Measurements from ENCODE around the gene STAT3. TPM values are rescaled to one million over a fixed set of nuclear protein-coding genes. Genes with fewer than 3 reads are reported as not detected.

STAT3 gene
- total RNA-seq, 1 donor from 2014 or later = 181 TPM

DNA sequence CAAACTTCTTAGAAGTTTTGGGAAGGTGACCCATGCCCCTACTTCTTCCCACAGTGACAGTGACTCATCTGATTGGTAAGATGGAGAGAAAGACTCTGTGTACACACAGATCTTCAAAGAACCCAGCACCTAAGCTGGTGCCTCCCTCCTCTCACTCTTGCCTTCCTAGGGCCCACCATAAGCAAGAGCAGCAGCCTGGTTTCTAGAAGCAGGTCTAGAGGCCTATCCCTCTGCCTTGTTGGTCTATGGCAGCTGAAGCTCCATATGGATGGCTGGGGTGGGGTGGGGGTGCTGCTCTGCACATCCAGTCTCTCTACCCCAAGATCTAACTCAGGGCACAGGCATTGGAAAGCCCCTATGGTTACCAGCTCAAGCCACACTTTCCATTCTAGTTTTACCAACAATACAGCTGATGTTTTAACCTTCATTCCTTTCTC lies 47.5 kb downstream of the STAT3 start:
- intact Hi-C loops (cut with DNase I) = no loop called here
- Histone ChIP-seq H3K27me3 (no peaks in the 10 kb centered on the region), H3K27ac (no peak overlapping the region), H3K4me3 (no peak overlapping the region), H3K36me3 (peaks cover 78 to 88% of the 10 kb centered on the region in 2 donors), H3K9me3 (no peaks in the 10 kb centered on the region), H3K4me1 (no peaks in the 10 kb centered on the region)
- DNase-seq (ENCODE audit: low spot score in 2 of 2) = no peak
- TF ChIP-seq, protein P1, sequence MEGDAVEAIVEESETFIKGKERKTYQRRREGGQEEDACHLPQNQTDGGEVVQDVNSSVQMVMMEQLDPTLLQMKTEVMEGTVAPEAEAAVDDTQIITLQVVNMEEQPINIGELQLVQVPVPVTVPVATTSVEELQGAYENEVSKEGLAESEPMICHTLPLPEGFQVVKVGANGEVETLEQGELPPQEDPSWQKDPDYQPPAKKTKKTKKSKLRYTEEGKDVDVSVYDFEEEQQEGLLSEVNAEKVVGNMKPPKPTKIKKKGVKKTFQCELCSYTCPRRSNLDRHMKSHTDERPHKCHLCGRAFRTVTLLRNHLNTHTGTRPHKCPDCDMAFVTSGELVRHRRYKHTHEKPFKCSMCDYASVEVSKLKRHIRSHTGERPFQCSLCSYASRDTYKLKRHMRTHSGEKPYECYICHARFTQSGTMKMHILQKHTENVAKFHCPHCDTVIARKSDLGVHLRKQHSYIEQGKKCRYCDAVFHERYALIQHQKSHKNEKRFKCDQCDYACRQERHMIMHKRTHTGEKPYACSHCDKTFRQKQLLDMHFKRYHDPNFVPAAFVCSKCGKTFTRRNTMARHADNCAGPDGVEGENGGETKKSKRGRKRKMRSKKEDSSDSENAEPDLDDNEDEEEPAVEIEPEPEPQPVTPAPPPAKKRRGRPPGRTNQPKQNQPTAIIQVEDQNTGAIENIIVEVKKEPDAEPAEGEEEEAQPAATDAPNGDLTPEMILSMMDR (IDR thresholded peaks at IDR 0.05) = no peak

GRCh38 chr17:42339221-42339620 lies 49.0 kb downstream of the STAT3 start:
- no peak overlapping the region for H3K27ac ChIP-seq
- H3K4me1 ChIP-seq = no peaks in the 10 kb centered on the region
- TF ChIP-seq, protein P1 (IDR thresholded peaks at IDR 0.05) = no peak
- no peak for DNase-seq (ENCODE audit: low spot score in 2 of 2)
- H3K4me3 ChIP-seq = no peak overlapping the region
- H3K9me3 ChIP-seq = no peaks in the 10 kb centered on the region
- intact Hi-C loops (cut with DNase I) = no loop called here
- H3K27me3 ChIP-seq = no peaks in the 10 kb centered on the region
- H3K36me3 ChIP-seq = peaks cover 79 to 88% of the 10 kb centered on the region in 2 donors

DNA sequence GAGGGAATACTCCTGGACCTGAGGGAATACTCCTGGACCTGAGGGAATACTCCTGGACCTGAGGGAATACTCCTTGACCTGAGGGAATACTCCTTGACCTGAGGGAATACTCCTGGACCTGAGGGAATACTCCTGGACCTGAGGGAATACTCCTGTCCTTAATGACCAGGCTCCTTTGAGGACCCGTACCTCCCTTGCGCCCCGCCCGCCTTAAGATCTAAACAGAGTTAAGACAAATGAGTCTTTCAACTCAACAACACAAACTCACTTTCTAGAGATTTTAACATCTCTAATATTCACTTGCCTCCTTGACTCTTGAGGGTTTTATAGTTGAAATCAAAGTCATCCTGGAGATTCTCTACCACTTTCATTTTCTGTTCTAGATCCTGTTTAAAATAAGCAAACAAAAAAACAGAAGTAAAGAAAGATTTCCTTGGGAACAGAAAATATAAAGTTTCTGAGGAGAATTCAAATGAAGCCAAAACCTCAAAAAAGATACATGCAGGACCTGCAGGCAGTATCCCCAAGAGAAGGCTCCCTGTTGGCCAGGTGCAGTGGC lies 49.7 kb downstream of the STAT3 start:
- no peak overlapping the region for H3K4me3 ChIP-seq
- intact Hi-C loops (cut with DNase I) = no loop called here
- H3K4me1 ChIP-seq = no peaks in the 10 kb centered on the region
- H3K36me3 ChIP-seq = peaks cover 79 to 88% of the 10 kb centered on the region in 2 donors
- TF ChIP-seq, protein P1 (IDR thresholded peaks at IDR 0.05) = no peak
- no peaks in the 10 kb centered on the region for H3K9me3 ChIP-seq
- H3K27me3 ChIP-seq = no peaks in the 10 kb centered on the region
- no peak overlapping the region for H3K27ac ChIP-seq
- no peak for DNase-seq (ENCODE audit: low spot score in 2 of 2)

- TF ChIP-seq, protein P1 (IDR thresholded peaks at IDR 0.05) = no peak
- Histone ChIP-seq H3K9me3 (no peaks in the 10 kb centered on the region), H3K36me3 (peaks cover 79 to 88% of the 10 kb centered on the region in 2 donors), H3K27me3 (no peaks in the 10 kb centered on the region), H3K4me3 (no peak overlapping the region), H3K27ac (no peak overlapping the region), H3K4me1 (no peaks in the 10 kb centered on the region)
- DNase-seq (ENCODE audit: low spot score in 2 of 2) = no peak
- intact Hi-C loops (cut with DNase I) = no loop called here
Observed at GRCh38 chr17:42337442-42337841, 50.8 kb downstream of the STAT3 start.

GRCh38 chr17:42334677-42335076 lies 53.6 kb downstream of the STAT3 start:
- TF ChIP-seq, protein P1 (IDR thresholded peaks at IDR 0.05) = peak in 1 of 3 experiments; percentile 7
- intact Hi-C loops (cut with DNase I) = no loop called here
- peaks cover 88 to 92% of the 10 kb centered on the region in 2 donors for H3K36me3 ChIP-seq

More at GRCh38 chr17:42334677-42335076, 53.6 kb downstream of the STAT3 start:
- Histone ChIP-seq H3K4me3 (no peak overlapping the region), H3K27me3 (no peaks in the 10 kb centered on the region), H3K9me3 (no peaks in the 10 kb centered on the region), H3K27ac (no peak overlapping the region), H3K4me1 (peaks cover 0 to 3% of the 10 kb centered on the region in 2 donors)
- no peak for DNase-seq (ENCODE audit: low spot score in 2 of 2)
